Natural killer cell (primary cell): ENCODE measurements around the gene LMOD1. TPM values are rescaled to one million over a fixed set of nuclear protein-coding genes. Genes with fewer than 3 reads are reported as not detected.

Experiments used
- ATAC-seq, 3 donors: fragments of 150-1000 bp in 2 of 3; fragments of 200-7000 bp in 1 of 3; cut with Tn5 transposase; 1 replicate in 1 of 3; 2 replicates in 2 of 3; pipeline ENCODE4 v1.10.0; 2021; ENCODE audit warnings: mild to moderate bottlenecking in 2 of 3, moderate library complexity in 2 of 3
- DNase-seq, 2 donors: peaks; one replicate each; pipeline versions ENCODE4 v3.0.0 to v3.0.0-alpha.2; 2013 to 2021; ENCODE audit warnings: mixed read lengths in 1 of 2
- H3K27ac ChIP-seq: one replicate; pipeline ENCODE4 v1.5.1; 2013; ENCODE audit warnings: mild to moderate bottlenecking, low read length
- H3K27me3 ChIP-seq: one replicate; pipeline ENCODE4 v1.6.1; 2013; ENCODE audit warnings: low read length; ENCODE audit not compliant: control insufficient read depth, insufficient read depth
- H3K36me3 ChIP-seq: one replicate; pipeline ENCODE4 v1.6.1; 2013; ENCODE audit warnings: low read length; ENCODE audit not compliant: control insufficient read depth, insufficient read depth
- H3K4me1 ChIP-seq: one replicate; pipeline ENCODE4 v1.6.1; 2013; ENCODE audit warnings: low read length; ENCODE audit not compliant: control insufficient read depth, insufficient read depth
- H3K4me3 ChIP-seq: one replicate; pipeline ENCODE4 v1.5.1; 2013; ENCODE audit warnings: low read length
- H3K9me3 ChIP-seq: one replicate; pipeline ENCODE4 v1.6.1; 2013; ENCODE audit warnings: low read length; ENCODE audit not compliant: control insufficient read depth, insufficient read depth
- H3K27ac Mint-ChIP-seq, 2 donors: one replicate each; pipeline ENCODE4 v1.8.0; 2022; ENCODE audit warnings: mild to moderate bottlenecking in 2 of 2, mixed read lengths in 2 of 2, moderate library complexity in 1 of 2
- H3K27me3 Mint-ChIP-seq, 2 donors: one replicate each; pipeline ENCODE4 v1.8.0; 2022; ENCODE audit warnings: low read depth in 2 of 2, mixed read lengths in 2 of 2
- H3K36me3 Mint-ChIP-seq: one replicate; pipeline ENCODE4 v1.8.0; 2022; ENCODE audit warnings: mixed read lengths
- H3K4me1 Mint-ChIP-seq, 2 donors: one replicate each; pipeline ENCODE4 v1.8.0; 2022; ENCODE audit warnings: mixed read lengths in 2 of 2
- H3K4me3 Mint-ChIP-seq: one replicate; pipeline ENCODE4 v1.8.0; 2022; ENCODE audit warnings: mild to moderate bottlenecking, moderate library complexity, mixed read lengths
- H3K9me3 Mint-ChIP-seq, 2 donors: one replicate each; pipeline ENCODE4 v1.8.0; 2022; ENCODE audit warnings: mixed read lengths in 2 of 2
- CTCF ChIP-seq: fragments of 200-600 bp; IDR thresholded peaks from one replicate; pipeline ENCODE4 v1.8.0; 2022; ENCODE audit warnings: antibody characterized with exemption
- WGBS: methylation state at CpG from one replicate; pipeline ENCODE4 v1.1.7; 2013; ENCODE audit warnings: missing lambda C conversion rate; ENCODE audit not compliant: insufficient coverage; 5-methylcytosine and 5-hydroxymethylcytosine counted together
- intact Hi-C: fragments of 100-400 bp; cut with micrococcal nuclease; formaldehyde crosslinking; loops from one replicate; pipeline ENCODE4 v1.14.2; 2022
- total RNA-seq, 4 donors: library from RNA; stranded (reverse); fragments of 120-200 nt in 1 of 4; gene quantifications; one replicate each; pipeline versions ENCODE4 v1.2.3 to v1.2.4, GENCODE V29; 2013 to 2022

Gene LMOD1
- total RNA-seq, 3 donors from 2014 or later (not counting 1 experiment from before 2014, with no cell fraction given), result not detected

- peaks cover 5 to 7% of the 10 kb centered on the region in 2 donors for H3K4me1 Mint-ChIP-seq
- intact Hi-C loops, result no loop called here
- H3K27me3 Mint-ChIP-seq, result peaks cover 0 to 16% of the 10 kb centered on the region in 2 donors
- H3K36me3 ChIP-seq, result no peaks in the 10 kb centered on the region
- no peaks in the 10 kb centered on the region for H3K9me3 Mint-ChIP-seq
- TF ChIP-seq CTCF, result no peak
- H3K4me3 Mint-ChIP-seq, result no peak overlapping the region
- H3K4me1 ChIP-seq, result peaks cover 5% of the 10 kb centered on the region
- DNase-seq, result no peak
- ATAC-seq, result no peak
- no peak overlapping the region for H3K4me3 ChIP-seq
- peaks cover 4% of the 10 kb centered on the region for H3K27me3 ChIP-seq
- no peaks in the 10 kb centered on the region for H3K9me3 ChIP-seq
- H3K27ac ChIP-seq, result no peak overlapping the region
- 88% methylated on average over 7 of the region's 7 CpGs for WGBS
- H3K36me3 Mint-ChIP-seq, result no peaks in the 10 kb centered on the region
- H3K27ac Mint-ChIP-seq, result no peak overlapping the region
These were observed 51.2 kb downstream of the LMOD1 start for GRCh38 chr1:201895120-201895665.

- no peak overlapping the region for H3K4me3 Mint-ChIP-seq
- Histone ChIP-seq H3K4me3 (no peak overlapping the region), H3K9me3 (no peaks in the 10 kb centered on the region), H3K36me3 (no peaks in the 10 kb centered on the region), H3K27ac (no peak overlapping the region), H3K27me3 (peaks cover 10% of the 10 kb centered on the region), H3K4me1 (peaks cover 6% of the 10 kb centered on the region)
- peaks cover 0 to 17% of the 10 kb centered on the region in 2 donors for H3K27me3 Mint-ChIP-seq
- no peaks in the 10 kb centered on the region for H3K36me3 Mint-ChIP-seq
- H3K4me1 Mint-ChIP-seq, result peaks cover 5 to 10% of the 10 kb centered on the region in 2 donors
- no peak for ATAC-seq
- no peak for TF ChIP-seq CTCF
- H3K9me3 Mint-ChIP-seq, result no peaks in the 10 kb centered on the region
- 92% methylated on average over 5 of the region's 5 CpGs for WGBS
- peak overlapping the region in 1 of 2 donors; percentile 49 for H3K27ac Mint-ChIP-seq
- intact Hi-C loops, result no loop called here
- DNase-seq, result no peak
These were observed 51.8 kb downstream of the LMOD1 start for GRCh38 chr1:201894343-201895119.

GRCh38 chr1:201893431-201893830 is 52.9 kb downstream of the LMOD1 start:
- Histone ChIP-seq H3K4me3 (no peak overlapping the region), H3K36me3 (no peaks in the 10 kb centered on the region), H3K9me3 (no peaks in the 10 kb centered on the region), H3K4me1 (peaks cover 15% of the 10 kb centered on the region), H3K27me3 (peaks cover 16% of the 10 kb centered on the region), H3K27ac (no peak overlapping the region)
- WGBS, result 85% methylated on average over 3 of the region's 3 CpGs
- no peaks in the 10 kb centered on the region for H3K9me3 Mint-ChIP-seq
- no peak overlapping the region for H3K4me3 Mint-ChIP-seq
- DNase-seq (no peak), ATAC-seq (no peak)
- H3K4me1 Mint-ChIP-seq, result peaks cover 5 to 12% of the 10 kb centered on the region in 2 donors
- intact Hi-C loops, result no loop called here
- H3K27me3 Mint-ChIP-seq, result peaks cover 0 to 19% of the 10 kb centered on the region in 2 donors
- no peak for TF ChIP-seq CTCF
- H3K36me3 Mint-ChIP-seq, result no peaks in the 10 kb centered on the region
- H3K27ac Mint-ChIP-seq, result no peak overlapping the region
